ENCODE measurements around the gene IL31.

Gene IL31

DNA sequence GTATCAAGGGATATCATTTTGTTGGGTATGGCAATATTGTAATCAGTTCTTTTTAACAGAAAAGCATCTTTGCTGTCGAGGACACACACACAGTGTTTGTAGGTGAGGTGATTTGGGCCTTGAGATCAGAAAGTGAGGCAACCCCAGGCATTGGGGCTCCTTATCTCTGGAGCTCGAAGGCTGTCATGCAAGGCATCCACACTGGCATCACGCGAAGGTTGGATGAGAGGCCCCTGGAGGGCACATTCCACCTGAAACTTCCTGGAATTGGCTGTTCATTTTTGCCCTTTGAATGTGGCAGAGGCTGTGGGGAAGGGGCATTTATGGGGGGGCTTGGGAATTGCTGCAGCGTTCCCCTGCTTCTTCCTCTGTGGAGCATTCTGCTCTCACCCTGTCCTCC is 45.5 kb downstream of the IL31 start:
- DNase-seq (ENCODE audit: low read depth), result no peak

DNA sequence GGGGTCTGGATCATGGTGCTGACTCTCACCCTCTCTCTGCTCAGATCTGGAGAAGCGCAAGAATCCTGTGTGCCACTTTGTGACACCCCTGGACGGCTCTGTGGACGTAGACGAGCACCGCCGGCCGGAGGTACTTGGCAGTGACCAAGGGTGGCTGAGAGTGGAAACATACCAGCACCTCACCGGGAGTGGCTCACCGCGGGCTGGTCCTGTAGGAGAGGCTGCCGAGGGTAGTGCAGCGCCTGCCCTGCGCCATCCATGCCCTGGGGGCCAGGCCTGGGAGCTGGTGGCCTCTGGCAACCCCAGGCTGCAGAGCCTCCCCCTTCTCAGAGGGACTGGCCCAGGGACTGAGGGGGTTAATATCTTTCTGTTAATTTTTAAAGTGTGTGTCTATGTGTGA is 46.2 kb downstream of the IL31 start:
- DNase-seq (ENCODE audit: low read depth), result no peak

DNA sequence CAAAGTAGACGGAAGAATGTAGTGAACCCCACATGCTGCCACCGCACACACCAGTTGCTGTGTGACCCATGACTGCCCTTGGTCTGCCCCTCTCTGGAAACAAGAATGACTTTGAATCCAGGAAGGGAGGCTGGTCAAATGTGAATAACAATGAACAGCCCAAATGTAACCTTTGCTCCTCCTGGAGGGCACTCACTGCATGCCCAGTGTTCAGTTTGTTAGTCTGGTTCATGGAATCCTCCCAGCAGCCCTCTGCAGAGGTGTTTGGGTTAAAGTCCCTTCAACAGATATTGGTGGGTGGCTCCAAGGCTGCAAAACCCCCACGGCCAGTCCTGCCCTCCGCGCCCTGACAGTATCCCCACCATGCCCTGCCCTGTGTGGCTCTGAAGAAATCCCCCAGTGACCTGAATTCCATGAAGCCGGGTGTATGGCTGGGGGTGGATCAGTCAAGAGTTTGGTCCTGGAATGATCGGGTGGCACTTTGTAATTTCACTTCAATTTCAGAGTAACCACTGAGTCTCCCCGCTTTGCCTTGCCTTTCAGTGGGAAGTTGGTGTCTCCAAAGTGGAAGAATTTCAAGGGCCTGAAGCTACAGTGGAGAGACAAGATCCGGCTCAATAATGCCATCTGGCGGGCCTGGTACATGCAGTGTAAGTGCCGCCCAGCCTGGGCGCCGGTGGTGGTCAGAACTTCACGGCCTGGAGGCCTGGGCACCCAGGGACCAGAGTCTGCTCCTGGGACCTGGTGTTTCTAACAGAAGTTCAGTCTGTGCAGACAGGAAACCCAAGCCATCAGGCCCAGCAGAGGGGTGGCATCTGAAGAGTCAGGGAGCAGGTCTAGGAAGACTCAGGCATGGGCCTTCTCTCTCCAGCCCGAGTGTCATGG is 47.1 kb downstream of the IL31 start:
- no peak for DNase-seq (ENCODE audit: low read depth)

DNA sequence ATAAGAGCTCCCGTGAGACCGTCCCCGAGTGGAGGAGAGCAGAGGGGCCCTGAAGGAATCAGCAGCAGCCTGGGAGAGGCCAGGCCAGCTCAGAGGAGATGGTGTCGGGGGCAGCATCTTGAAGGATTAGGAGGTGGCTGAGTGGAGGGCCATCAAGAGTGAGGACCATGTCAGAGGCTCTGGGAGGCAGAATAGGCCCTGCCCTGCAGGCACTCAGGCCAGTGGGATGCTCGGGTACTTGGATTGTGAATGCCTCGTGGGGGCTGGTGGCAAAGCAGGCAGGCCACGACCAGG is 47.7 kb downstream of the IL31 start:
- no peak for DNase-seq (ENCODE audit: low read depth)

DNA sequence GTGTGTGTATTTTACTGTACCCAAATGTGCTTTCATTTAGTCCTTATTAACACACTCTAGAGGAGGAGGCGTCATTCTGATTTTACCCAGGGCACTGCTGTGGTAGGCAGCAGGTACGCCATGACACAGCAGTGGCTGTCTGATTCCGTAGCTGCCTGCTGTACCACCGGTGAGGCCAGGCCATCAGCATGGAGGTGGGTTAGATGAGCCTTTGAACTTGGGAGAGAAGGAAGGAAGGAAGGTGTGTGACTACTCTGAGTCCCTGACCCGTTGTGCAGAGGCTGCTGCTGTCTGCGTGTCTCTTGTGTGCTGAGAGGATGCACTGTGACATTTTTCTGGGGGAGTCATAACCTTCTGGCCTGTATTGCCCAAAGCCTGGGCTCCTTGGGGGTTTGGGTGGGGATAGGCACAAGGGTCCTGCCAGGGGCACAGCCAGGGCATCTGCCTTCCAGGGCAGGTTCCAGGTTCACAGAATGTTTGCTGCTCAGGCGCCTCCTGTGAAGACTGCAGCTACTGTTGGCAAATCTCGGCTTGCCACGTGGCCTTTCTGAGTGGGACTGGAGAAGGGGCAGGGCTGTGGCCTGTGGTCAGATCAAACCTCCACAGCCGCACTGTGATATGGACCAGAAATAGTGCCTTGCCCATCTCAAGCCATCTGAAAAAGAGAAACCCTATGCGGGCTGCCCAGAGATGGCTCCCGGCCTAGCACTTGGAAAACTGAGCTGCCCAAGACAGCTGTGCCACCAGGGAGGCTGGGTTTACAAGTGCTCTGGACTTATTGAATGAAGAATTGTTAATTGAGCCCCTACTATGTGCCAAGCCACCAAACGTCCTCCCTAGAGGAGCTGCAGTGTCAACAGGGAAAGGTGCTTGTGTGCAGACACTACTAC is 48.3 kb downstream of the IL31 start:
- DNase-seq (ENCODE audit: low read depth), result no peak

DNA sequence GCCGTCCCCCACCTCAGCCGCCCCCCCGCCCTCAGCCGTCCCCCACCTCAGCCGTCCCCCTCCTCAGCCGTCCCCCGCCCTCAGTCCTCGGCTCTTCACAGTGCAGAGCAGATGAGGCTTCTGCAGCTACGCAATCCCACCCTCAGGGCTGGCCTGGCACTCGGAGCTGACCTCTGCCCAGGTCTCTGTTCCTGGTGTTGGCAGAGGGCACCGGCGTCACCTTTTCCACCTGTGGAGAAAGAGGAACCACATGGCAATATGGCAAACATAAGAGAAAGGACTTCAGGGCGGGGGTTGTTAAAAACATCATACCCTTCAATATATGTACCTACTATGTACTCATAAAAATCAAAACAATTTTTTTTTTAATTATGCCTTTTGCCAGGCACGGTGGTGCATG is 49.7 kb downstream of the IL31 start:
- DNase-seq (ENCODE audit: low read depth), result no peak

DNA sequence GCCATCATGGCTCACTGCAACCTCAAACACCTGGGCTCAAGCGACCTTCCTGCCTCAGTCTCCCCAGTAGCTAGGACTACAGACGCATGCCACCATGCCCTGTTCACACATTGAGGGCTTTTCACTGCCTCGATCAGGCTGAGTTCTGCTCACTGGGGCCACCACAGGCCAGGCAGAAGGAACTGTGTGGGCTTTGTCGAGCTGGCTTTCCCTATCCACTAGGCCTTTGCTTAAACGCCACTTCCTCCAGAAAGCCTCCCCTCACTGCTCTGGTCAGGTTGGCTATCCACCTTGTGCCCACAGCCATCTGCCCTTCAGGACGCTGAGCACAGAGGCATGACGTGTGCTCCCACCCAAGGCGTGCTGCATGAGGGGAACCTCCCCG is 50.3 kb downstream of the IL31 start:
- no peak for DNase-seq (ENCODE audit: low read depth)

DNA sequence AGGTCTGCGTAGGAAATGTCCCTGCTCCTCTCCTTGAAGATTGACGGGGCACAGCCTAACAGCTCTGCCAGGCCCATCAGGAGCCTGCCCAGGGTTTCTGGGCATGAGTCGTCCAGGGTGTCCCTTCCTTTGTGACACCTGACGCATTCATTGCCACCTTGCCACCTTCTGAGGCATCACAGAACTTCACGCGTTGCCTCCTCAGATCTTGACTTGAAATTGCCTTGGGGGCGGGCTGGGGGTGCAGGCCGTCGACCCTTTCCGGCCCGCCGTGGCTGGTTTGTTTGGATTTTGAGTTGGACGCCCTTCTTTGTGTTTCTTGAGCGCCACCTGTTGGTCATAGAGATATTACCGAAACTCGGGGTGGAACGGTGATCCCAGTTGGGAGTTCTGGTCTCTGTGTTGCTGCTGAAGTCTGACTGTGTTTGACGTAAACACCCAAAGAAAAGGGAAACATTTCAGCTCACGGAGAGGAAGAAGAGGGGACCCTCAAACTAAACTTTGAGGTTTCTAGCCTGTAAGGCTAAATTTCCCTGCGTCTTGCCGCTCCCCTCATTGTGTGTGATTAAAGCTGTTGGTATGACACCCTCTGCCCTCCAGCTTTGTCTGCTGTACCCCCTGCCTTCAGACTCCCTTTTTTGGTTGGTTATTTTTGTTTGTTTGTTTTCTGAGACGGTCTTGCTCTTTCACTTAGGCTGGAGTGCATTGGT is 50.8 kb downstream of the IL31 start:
- peak; percentile 80 for DNase-seq (ENCODE audit: low read depth)

Measured in ELR (cell line).